ENCODE measurements around the gene PGP. TPM values are rescaled to one million over a fixed set of nuclear protein-coding genes. Genes with fewer than 3 reads are reported as not detected.
A peak's percentile ranks its signal among the peaks of the same experiment; 100 is the strongest.
"Not testable (repeated sequence)": the region's sequence is repeated elsewhere in the genome, so short reads cannot be mapped to it uniquely, and the experiment has no call there.

The PGP gene
- total RNA-seq, result 1 to 10 TPM; 7.2 to 8.4 TPM
- long read RNA-seq, donor 1, transcript PGP-201 (2 exons, 2,727 nt), result major isoform, 26 of 28 reads
- long read RNA-seq, donor 1, partial matches to known transcripts, result 0 of 28 reads
- long read RNA-seq, donor 1, other reads (novel, unspliced or antisense), result 2 of 28 reads
- long read RNA-seq, donor 2, result 0 reads

- DNase-seq (ENCODE audit: low spot score), result no peak
- intact Hi-C loops (cut with DNase I), result no loop called here
Observed at GRCh38 chr16:2214719-2214968, at the start of gene PGP. Gene PGP, minus strand, starts transcription at chr16:2214840. Its CDS starts 63 bp downstream, at chr16:2214777.

- DNase-seq (ENCODE audit: low spot score); intact Hi-C loops (cut with DNase I): not testable (repeated sequence)
Observed at GRCh38 chr16:2263026-2263425, 48.4 kb upstream of the PGP start.

- intact Hi-C loops (cut with DNase I), result no loop called here
Observed at GRCh38 chr16:2260250-2260649, 45.6 kb upstream of the PGP start.

GRCh38 chr16:2258530-2258929 is 43.9 kb upstream of the PGP start:
- intact Hi-C loops (cut with DNase I); DNase-seq (ENCODE audit: low spot score): not testable (repeated sequence)

More at GRCh38 chr16:2260250-2260649, 45.6 kb upstream of the PGP start:
- no peak for DNase-seq (ENCODE audit: low spot score)

GRCh38 chr16:2257726-2258125 is 43.1 kb upstream of the PGP start:
- intact Hi-C loops (cut with DNase I), result no loop called here

GRCh38 chr16:2256531-2257140 is 42.0 kb upstream of the PGP start:
- intact Hi-C loops (cut with DNase I), result no loop called here
- DNase-seq (ENCODE audit: low spot score), result no peak

More at GRCh38 chr16:2257726-2258125, 43.1 kb upstream of the PGP start:
- no peak for DNase-seq (ENCODE audit: low spot score)

- DNase-seq (ENCODE audit: low spot score), result no peak
- intact Hi-C loops (cut with DNase I), result no loop called here
Observed at GRCh38 chr16:2253293-2253692, 38.7 kb upstream of the PGP start.

- intact Hi-C loops (cut with DNase I), result no loop called here
- no peak for DNase-seq (ENCODE audit: low spot score)
Observed at GRCh38 chr16:2252806-2253148, 38.1 kb upstream of the PGP start.

GRCh38 chr16:2251296-2252111 is 36.9 kb upstream of the PGP start, which contains the start of gene ECI1:
Gene ECI1, minus strand, starts transcription at chr16:2251587. Its CDS starts 21 bp downstream, at chr16:2251566.
- intact Hi-C loops (cut with DNase I), result no loop called here
- peak; percentile 99 for DNase-seq (ENCODE audit: low spot score)

- intact Hi-C loops (cut with DNase I), result no loop called here
- DNase-seq (ENCODE audit: low spot score), result no peak
Observed at GRCh38 chr16:2250652-2251295, 36.1 kb upstream of the PGP start.

GRCh38 chr16:2246301-2246885 is 31.8 kb upstream of the PGP start:
- intact Hi-C loops (cut with DNase I), result no loop called here

GRCh38 chr16:2244926-2245795 is 30.5 kb upstream of the PGP start:
- intact Hi-C loops (cut with DNase I), result no loop called here
- DNase-seq (ENCODE audit: low spot score), result no peak

More at GRCh38 chr16:2246301-2246885, 31.8 kb upstream of the PGP start:
- no peak for DNase-seq (ENCODE audit: low spot score)

- intact Hi-C loops (cut with DNase I), result no loop called here
- DNase-seq (ENCODE audit: low spot score), result no peak
Observed at GRCh38 chr16:2244301-2244700, 29.7 kb upstream of the PGP start.

GRCh38 chr16:2243781-2244180 is 29.1 kb upstream of the PGP start:
- intact Hi-C loops (cut with DNase I), result no loop called here
- DNase-seq (ENCODE audit: low spot score), result no peak

GRCh38 chr16:2243031-2243528 is 28.4 kb upstream of the PGP start:
- intact Hi-C loops (cut with DNase I), result no loop called here
- DNase-seq (ENCODE audit: low spot score), result no peak

GRCh38 chr16:2242598-2242997 is 28.0 kb upstream of the PGP start:
- no peak for DNase-seq (ENCODE audit: low spot score)
- intact Hi-C loops (cut with DNase I), result no loop called here

GRCh38 chr16:2240331-2240730 is 25.7 kb upstream of the PGP start:
- intact Hi-C loops (cut with DNase I); DNase-seq (ENCODE audit: low spot score): not testable (repeated sequence)

GRCh38 chr16:2238838-2239675 is 24.4 kb upstream of the PGP start:
- intact Hi-C loops (cut with DNase I), result no loop called here
- no peak for DNase-seq (ENCODE audit: low spot score)

All from posterior vena cava (tissue), 2 donors.